Testis (tissue), 2 donors: Measurements from ENCODE around the gene CTNNA2.

Experiments
- POLR2A ChIP-seq: fragments of 450-650 bp; IDR thresholded peaks from one replicate; pipeline ENCODE4 v1.6.1; 2017; ENCODE audit warnings: antibody characterized with exemption, mild to moderate bottlenecking, moderate library complexity
- TF ChIP-seq, protein P1 (sequence below), 3 experiments: fragments of 450-650 bp in 2 of 3; fragments of 200-600 bp in 1 of 3; sonication (generic) in 1 of 3; IDR thresholded peaks; one replicate each; pipeline ENCODE4 v1.5.1; 2016 to 2019; ENCODE audit warnings: antibody characterized with exemption in 3 of 3, mild to moderate bottlenecking in 2 of 3, moderate library complexity in 1 of 3

- TF ChIP-seq, protein P1, sequence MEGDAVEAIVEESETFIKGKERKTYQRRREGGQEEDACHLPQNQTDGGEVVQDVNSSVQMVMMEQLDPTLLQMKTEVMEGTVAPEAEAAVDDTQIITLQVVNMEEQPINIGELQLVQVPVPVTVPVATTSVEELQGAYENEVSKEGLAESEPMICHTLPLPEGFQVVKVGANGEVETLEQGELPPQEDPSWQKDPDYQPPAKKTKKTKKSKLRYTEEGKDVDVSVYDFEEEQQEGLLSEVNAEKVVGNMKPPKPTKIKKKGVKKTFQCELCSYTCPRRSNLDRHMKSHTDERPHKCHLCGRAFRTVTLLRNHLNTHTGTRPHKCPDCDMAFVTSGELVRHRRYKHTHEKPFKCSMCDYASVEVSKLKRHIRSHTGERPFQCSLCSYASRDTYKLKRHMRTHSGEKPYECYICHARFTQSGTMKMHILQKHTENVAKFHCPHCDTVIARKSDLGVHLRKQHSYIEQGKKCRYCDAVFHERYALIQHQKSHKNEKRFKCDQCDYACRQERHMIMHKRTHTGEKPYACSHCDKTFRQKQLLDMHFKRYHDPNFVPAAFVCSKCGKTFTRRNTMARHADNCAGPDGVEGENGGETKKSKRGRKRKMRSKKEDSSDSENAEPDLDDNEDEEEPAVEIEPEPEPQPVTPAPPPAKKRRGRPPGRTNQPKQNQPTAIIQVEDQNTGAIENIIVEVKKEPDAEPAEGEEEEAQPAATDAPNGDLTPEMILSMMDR (IDR thresholded peaks at IDR 0.05): no peak
- TF ChIP-seq POLR2A: no peak
Observed at GRCh38 chr2:80040226-80040625, 527.4 kb downstream of the CTNNA2 start.
